GM23338 (cell line): ENCODE results near the gene VAV3. TPM values are rescaled to one million over a fixed set of nuclear protein-coding genes. Genes with fewer than 3 reads are reported as not detected.

Experiments
- ATAC-seq: fragments of 200-7000 bp; cut with Tn5 transposase; 3 replicates; pipeline ENCODE4 v1.9.1; 2020
- DNase-seq: peaks from one replicate; pipeline ENCODE4 v3.0.0-alpha.2; 2015; ENCODE audit warnings: low spot score
- H2AFZ ChIP-seq: fragments of 200-600 bp; sonication (generic); 2 replicates; pipeline ENCODE4 v1.8.0; 2016; ENCODE audit warnings: antibody characterized with exemption, mild to moderate bottlenecking, moderate library complexity
- H3F3A ChIP-seq: fragments of 200-600 bp; sonication (generic); replicated peaks from 2 replicates; pipeline ENCODE4 v1.8.0; 2017; ENCODE audit warnings: antibody characterized with exemption, mixed run types, low read depth
- H3K27ac ChIP-seq: fragments of 200-600 bp; sonication (generic); 2 replicates; pipeline ENCODE4 v1.6.1; 2016; ENCODE audit warnings: low read depth
- H3K27me3 ChIP-seq: fragments of 200-600 bp; sonication (generic); 2 replicates; pipeline ENCODE4 v1.8.0; 2016; ENCODE audit warnings: mild to moderate bottlenecking, mixed run types, moderate library complexity; ENCODE audit not compliant: insufficient read depth
- H3K36me3 ChIP-seq: fragments of 200-600 bp; sonication (generic); 2 replicates; pipeline ENCODE4 v1.8.0; 2016; ENCODE audit warnings: mild to moderate bottlenecking; ENCODE audit not compliant: insufficient read depth
- H3K4me1 ChIP-seq: fragments of 200-600 bp; sonication (generic); 2 replicates; pipeline ENCODE4 v1.8.0; 2016; ENCODE audit warnings: mild to moderate bottlenecking, moderate library complexity; ENCODE audit not compliant: insufficient read depth
- H3K4me2 ChIP-seq: fragments of 200-600 bp; sonication (generic); 2 replicates; pipeline ENCODE4 v1.7.1; 2017; ENCODE audit warnings: mixed run types
- H3K4me3 ChIP-seq: fragments of 200-600 bp; sonication (generic); 2 replicates; pipeline ENCODE4 v1.6.1; 2016; ENCODE audit warnings: mixed run types
- H3K79me2 ChIP-seq: fragments of 200-600 bp; sonication (generic); replicated peaks from 2 replicates; pipeline ENCODE4 v1.8.0; 2017; ENCODE audit warnings: mild to moderate bottlenecking; ENCODE audit not compliant: insufficient read depth
- H3K9me2 ChIP-seq: fragments of 200-600 bp; sonication (generic); 2 replicates; pipeline ENCODE4 v1.8.0; 2017; ENCODE audit not compliant: insufficient read depth
- H4K20me1 ChIP-seq: fragments of 200-600 bp; sonication (generic); replicated peaks from 2 replicates; pipeline ENCODE4 v1.8.0; 2017; ENCODE audit warnings: mild to moderate bottlenecking; ENCODE audit not compliant: insufficient read depth
- H3K27ac Mint-ChIP-seq: 2 replicates; pipeline ENCODE4 v1.8.0; 2020; ENCODE audit warnings: inconsistent platforms, mild to moderate bottlenecking, moderate library complexity, mixed read lengths
- H3K27me3 Mint-ChIP-seq: 3 replicates; pipeline ENCODE4 v1.8.0; 2022; ENCODE audit warnings: low read depth, mild to moderate bottlenecking, moderate library complexity, mixed read lengths, inconsistent platforms; ENCODE audit not compliant: insufficient read depth, poor library complexity
- H3K36me3 Mint-ChIP-seq: 3 replicates; pipeline ENCODE4 v1.8.0; 2021; ENCODE audit warnings: low read depth, mild to moderate bottlenecking, inconsistent platforms, moderate library complexity, mixed read lengths
- H3K4me1 Mint-ChIP-seq: 3 replicates; pipeline ENCODE4 v1.8.0; 2020; ENCODE audit warnings: mild to moderate bottlenecking, inconsistent platforms, mixed read lengths
- H3K4me3 Mint-ChIP-seq: 3 replicates; pipeline ENCODE4 v1.8.0; 2021; ENCODE audit warnings: moderate library complexity, mild to moderate bottlenecking, inconsistent platforms, mixed read lengths
- H3K9me3 Mint-ChIP-seq: 3 replicates; pipeline ENCODE4 v1.8.0; 2020; ENCODE audit warnings: moderate library complexity, mild to moderate bottlenecking, inconsistent platforms, mixed read lengths
- CREB1 ChIP-seq: fragments of 250-450 bp; sonication (Bioruptor Pico); IDR thresholded peaks from 2 replicates; pipeline ENCODE4 v1.5.0; 2020; ENCODE audit warnings: low read depth, mild to moderate bottlenecking, moderate library complexity
- CTCF ChIP-seq, 2 experiments: fragments of 200-600 bp in 1 of 2; sonication (generic) in 1 of 2; conservative IDR thresholded peaks; 2 replicates each; pipeline versions ENCODE4 v1.5.1 to v1.6.1; 2016 to 2017; ENCODE audit warnings: antibody characterized with exemption in 2 of 2, low read depth in 2 of 2, mild to moderate bottlenecking in 2 of 2, moderate library complexity in 1 of 2
- EZH2 ChIP-seq: fragments of 200-600 bp; sonication (generic); IDR thresholded peaks from one replicate; pipeline ENCODE4 v1.8.0; 2017; ENCODE audit warnings: antibody characterized with exemption, mild to moderate bottlenecking, low read depth; ENCODE audit not compliant: unreplicated experiment
- EZH2phosphoT487 ChIP-seq: fragments of 200-600 bp; sonication (generic); IDR thresholded peaks from one replicate; pipeline ENCODE4 v1.8.1; 2018; ENCODE audit warnings: antibody characterized with exemption; ENCODE audit not compliant: unreplicated experiment
- JUNB ChIP-seq: IDR thresholded peaks from one replicate; pipeline ENCODE4 v1.6.1; 2016; ENCODE audit warnings: antibody characterized with exemption; ENCODE audit not compliant: unreplicated experiment
- NANOG ChIP-seq: IDR thresholded peaks from 2 replicates; pipeline ENCODE4 v1.6.1; 2016; ENCODE audit warnings: antibody characterized with exemption, borderline replicate concordance
- POLR2AphosphoS5 ChIP-seq: IDR thresholded peaks from 2 replicates; pipeline ENCODE4 v1.6.1; 2016; ENCODE audit warnings: antibody characterized with exemption, low read depth
- STAT1 ChIP-seq: IDR thresholded peaks from one replicate; pipeline ENCODE4 v1.6.1; 2016; ENCODE audit warnings: antibody characterized with exemption; ENCODE audit not compliant: unreplicated experiment
- ZNF114 ChIP-seq: fragments of 250-450 bp; sonication (Bioruptor Pico); IDR thresholded peaks from 2 replicates; pipeline ENCODE4 v1.5.0; 2020; ENCODE audit warnings: mild to moderate bottlenecking, moderate library complexity
- ZNF331 ChIP-seq: fragments of 250-450 bp; sonication (Bioruptor Pico); IDR thresholded peaks from 2 replicates; pipeline ENCODE4 v1.5.0; 2020; ENCODE audit warnings: low read depth, mild to moderate bottlenecking, moderate library complexity
- polyA plus RNA-seq: library from polyadenylated mRNA; unstranded; fragments of >200 nt; fragmentation: Nextera tagmentation; extraction: Ambion mirVana; gene quantifications from 2 replicates; pipeline ENCODE4 v1.2.1, GENCODE V29; 2016
- total RNA-seq: library from RNA; depleted of rRNA; stranded (reverse); fragments of >200 nt; shearing (Covaris generic); gene quantifications from 2 replicates; pipeline ENCODE4 v1.2.3, GENCODE V29; 2014
- TF ChIP-seq, protein P1 (sequence below): IDR thresholded peaks from one replicate; pipeline ENCODE4 v1.6.1; 2018; ENCODE audit warnings: antibody characterized with exemption; ENCODE audit not compliant: unreplicated experiment
- TF ChIP-seq, protein P2 (sequence below): IDR thresholded peaks from 2 replicates; pipeline ENCODE4 v1.6.1; 2016; ENCODE audit warnings: antibody characterized with exemption
- TF ChIP-seq, protein P3 (sequence below): fragments of 250-450 bp; sonication (Bioruptor Pico); IDR thresholded peaks from 2 replicates; pipeline ENCODE4 v1.5.0; 2020; ENCODE audit warnings: mild to moderate bottlenecking, moderate library complexity

VAV3 gene
- total and polyA plus RNA-seq, 2 experiments from 2014 or later = 3.0 to 11.3 TPM

GRCh38 chr1:107889524-107889923 lies 75.5 kb downstream of the VAV3 start:
- Histone ChIP-seq H3K27me3 (no peaks in the 10 kb centered on the region), H3K79me2 (0 out of 2 replicates have a peak, but pooled peaks cover 5% of the 10 kb centered on the region), H3K9me2 (0 out of 2 replicates have a peak, but pooled peaks cover 2% of the 10 kb centered on the region), H3K27ac (no peak overlapping the region), H3K4me2 (no peak overlapping the region), H3K36me3 (no peaks in the 10 kb centered on the region), H3F3A (no peaks in the 10 kb centered on the region), H3K4me1 (no peaks in the 10 kb centered on the region), H4K20me1 (no peaks in the 10 kb centered on the region), H3K4me3 (no peak overlapping the region), H2AFZ (no peak overlapping the region)
- Mint-ChIP-seq H3K36me3 (peaks cover 10% of the 10 kb centered on the region; the same call in 2 of the 3 replicates), H3K27me3 (no peaks in the 10 kb centered on the region), H3K4me1 (peaks cover under 1% of the 10 kb centered on the region; the same call in 2 of the 3 replicates), H3K9me3 (peaks cover 12% of the 10 kb centered on the region), H3K4me3 (no peak overlapping the region), H3K27ac (no peak overlapping the region)
- ATAC-seq (no peak), DNase-seq (no peak)
- TF ChIP-seq POLR2AphosphoS5 (no peak), STAT1 (no peak), CREB1 (CRISPR knock-in tag) (no peak), EZH2phosphoT487 (no peak), EZH2 (no peak), JUNB (no peak), ZNF331 (CRISPR knock-in tag) (no peak), CTCF (conservative IDR thresholded peaks at IDR 0.05; ENCODE audit: low read depth in 2 of 2) (no peak), ZNF114 (no peak), NANOG (no peak)
- TF ChIP-seq, protein P1, sequence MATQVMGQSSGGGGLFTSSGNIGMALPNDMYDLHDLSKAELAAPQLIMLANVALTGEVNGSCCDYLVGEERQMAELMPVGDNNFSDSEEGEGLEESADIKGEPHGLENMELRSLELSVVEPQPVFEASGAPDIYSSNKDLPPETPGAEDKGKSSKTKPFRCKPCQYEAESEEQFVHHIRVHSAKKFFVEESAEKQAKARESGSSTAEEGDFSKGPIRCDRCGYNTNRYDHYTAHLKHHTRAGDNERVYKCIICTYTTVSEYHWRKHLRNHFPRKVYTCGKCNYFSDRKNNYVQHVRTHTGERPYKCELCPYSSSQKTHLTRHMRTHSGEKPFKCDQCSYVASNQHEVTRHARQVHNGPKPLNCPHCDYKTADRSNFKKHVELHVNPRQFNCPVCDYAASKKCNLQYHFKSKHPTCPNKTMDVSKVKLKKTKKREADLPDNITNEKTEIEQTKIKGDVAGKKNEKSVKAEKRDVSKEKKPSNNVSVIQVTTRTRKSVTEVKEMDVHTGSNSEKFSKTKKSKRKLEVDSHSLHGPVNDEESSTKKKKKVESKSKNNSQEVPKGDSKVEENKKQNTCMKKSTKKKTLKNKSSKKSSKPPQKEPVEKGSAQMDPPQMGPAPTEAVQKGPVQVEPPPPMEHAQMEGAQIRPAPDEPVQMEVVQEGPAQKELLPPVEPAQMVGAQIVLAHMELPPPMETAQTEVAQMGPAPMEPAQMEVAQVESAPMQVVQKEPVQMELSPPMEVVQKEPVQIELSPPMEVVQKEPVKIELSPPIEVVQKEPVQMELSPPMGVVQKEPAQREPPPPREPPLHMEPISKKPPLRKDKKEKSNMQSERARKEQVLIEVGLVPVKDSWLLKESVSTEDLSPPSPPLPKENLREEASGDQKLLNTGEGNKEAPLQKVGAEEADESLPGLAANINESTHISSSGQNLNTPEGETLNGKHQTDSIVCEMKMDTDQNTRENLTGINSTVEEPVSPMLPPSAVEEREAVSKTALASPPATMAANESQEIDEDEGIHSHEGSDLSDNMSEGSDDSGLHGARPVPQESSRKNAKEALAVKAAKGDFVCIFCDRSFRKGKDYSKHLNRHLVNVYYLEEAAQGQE = no peak
- TF ChIP-seq, protein P2, sequence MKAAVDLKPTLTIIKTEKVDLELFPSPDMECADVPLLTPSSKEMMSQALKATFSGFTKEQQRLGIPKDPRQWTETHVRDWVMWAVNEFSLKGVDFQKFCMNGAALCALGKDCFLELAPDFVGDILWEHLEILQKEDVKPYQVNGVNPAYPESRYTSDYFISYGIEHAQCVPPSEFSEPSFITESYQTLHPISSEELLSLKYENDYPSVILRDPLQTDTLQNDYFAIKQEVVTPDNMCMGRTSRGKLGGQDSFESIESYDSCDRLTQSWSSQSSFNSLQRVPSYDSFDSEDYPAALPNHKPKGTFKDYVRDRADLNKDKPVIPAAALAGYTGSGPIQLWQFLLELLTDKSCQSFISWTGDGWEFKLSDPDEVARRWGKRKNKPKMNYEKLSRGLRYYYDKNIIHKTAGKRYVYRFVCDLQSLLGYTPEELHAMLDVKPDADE = no peak
- TF ChIP-seq, protein P3, sequence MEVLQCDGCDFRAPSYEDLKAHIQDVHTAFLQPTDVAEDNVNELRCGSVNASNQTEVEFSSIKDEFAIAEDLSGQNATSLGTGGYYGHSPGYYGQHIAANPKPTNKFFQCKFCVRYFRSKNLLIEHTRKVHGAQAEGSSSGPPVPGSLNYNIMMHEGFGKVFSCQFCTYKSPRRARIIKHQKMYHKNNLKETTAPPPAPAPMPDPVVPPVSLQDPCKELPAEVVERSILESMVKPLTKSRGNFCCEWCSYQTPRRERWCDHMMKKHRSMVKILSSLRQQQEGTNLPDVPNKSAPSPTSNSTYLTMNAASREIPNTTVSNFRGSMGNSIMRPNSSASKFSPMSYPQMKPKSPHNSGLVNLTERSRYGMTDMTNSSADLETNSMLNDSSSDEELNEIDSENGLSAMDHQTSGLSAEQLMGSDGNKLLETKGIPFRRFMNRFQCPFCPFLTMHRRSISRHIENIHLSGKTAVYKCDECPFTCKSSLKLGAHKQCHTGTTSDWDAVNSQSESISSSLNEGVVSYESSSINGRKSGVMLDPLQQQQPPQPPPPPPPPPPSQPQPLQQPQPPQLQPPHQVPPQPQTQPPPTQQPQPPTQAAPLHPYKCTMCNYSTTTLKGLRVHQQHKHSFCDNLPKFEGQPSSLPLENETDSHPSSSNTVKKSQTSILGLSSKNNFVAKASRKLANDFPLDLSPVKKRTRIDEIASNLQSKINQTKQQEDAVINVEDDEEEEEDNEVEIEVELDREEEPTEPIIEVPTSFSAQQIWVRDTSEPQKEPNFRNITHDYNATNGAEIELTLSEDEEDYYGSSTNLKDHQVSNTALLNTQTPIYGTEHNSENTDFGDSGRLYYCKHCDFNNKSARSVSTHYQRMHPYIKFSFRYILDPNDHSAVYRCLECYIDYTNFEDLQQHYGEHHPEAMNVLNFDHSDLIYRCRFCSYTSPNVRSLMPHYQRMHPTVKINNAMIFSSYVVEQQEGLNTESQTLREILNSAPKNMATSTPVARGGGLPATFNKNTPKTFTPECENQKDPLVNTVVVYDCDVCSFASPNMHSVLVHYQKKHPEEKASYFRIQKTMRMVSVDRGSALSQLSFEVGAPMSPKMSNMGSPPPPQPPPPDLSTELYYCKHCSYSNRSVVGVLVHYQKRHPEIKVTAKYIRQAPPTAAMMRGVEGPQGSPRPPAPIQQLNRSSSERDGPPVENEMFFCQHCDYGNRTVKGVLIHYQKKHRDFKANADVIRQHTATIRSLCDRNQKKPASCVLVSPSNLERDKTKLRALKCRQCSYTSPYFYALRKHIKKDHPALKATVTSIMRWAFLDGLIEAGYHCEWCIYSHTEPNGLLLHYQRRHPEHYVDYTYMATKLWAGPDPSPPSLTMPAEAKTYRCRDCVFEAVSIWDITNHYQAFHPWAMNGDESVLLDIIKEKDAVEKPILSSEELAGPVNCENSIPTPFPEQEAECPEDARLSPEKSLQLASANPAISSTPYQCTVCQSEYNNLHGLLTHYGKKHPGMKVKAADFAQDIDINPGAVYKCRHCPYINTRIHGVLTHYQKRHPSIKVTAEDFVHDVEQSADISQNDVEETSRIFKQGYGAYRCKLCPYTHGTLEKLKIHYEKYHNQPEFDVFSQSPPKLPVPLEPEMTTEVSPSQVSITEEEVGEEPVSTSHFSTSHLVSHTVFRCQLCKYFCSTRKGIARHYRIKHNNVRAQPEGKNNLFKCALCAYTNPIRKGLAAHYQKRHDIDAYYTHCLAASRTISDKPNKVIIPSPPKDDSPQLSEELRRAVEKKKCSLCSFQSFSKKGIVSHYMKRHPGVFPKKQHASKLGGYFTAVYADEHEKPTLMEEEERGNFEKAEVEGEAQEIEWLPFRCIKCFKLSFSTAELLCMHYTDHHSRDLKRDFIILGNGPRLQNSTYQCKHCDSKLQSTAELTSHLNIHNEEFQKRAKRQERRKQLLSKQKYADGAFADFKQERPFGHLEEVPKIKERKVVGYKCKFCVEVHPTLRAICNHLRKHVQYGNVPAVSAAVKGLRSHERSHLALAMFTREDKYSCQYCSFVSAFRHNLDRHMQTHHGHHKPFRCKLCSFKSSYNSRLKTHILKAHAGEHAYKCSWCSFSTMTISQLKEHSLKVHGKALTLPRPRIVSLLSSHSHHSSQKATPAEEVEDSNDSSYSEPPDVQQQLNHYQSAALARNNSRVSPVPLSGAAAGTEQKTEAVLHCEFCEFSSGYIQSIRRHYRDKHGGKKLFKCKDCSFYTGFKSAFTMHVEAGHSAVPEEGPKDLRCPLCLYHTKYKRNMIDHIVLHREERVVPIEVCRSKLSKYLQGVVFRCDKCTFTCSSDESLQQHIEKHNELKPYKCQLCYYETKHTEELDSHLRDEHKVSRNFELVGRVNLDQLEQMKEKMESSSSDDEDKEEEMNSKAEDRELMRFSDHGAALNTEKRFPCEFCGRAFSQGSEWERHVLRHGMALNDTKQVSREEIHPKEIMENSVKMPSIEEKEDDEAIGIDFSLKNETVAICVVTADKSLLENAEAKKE (CRISPR knock-in tag) = no peak
